H9 (cell line): ENCODE results near the gene C3orf20. TPM values are rescaled to one million over a fixed set of nuclear protein-coding genes. Genes with fewer than 3 reads are reported as not detected.
"Not testable (repeated sequence)": the region's sequence is repeated elsewhere in the genome, so short reads cannot be mapped to it uniquely, and the experiment has no call there.

Experiments used
- DNase-seq: peaks from one replicate; pipeline ENCODE4 v3.0.0-alpha.2; 2017
- H2AFZ ChIP-seq: one replicate; pipeline ENCODE4 v1.6.1; 2013; ENCODE audit warnings: mild to moderate bottlenecking, low read length, control low read depth, moderate library complexity
- H2AK5ac ChIP-seq: 2 replicates; pipeline ENCODE4 v1.6.1; 2013; ENCODE audit warnings: low read length, control low read depth, mixed read lengths; ENCODE audit not compliant: insufficient read length
- H2BK120ac ChIP-seq: one replicate; pipeline ENCODE4 v1.6.1; 2013; ENCODE audit warnings: low read depth, mild to moderate bottlenecking, low read length, control low read depth, inconsistent platforms; ENCODE audit not compliant: poor library complexity, severe bottlenecking
- H2BK12ac ChIP-seq: 2 replicates; pipeline ENCODE4 v1.6.1; 2013; ENCODE audit warnings: low read length, control low read depth, mixed read lengths, low read depth; ENCODE audit not compliant: insufficient read length
- H2BK15ac ChIP-seq: 2 replicates; pipeline ENCODE4 v1.6.1; 2013; ENCODE audit warnings: low read depth, low read length, control low read depth
- H2BK20ac ChIP-seq: one replicate; pipeline ENCODE4 v1.6.1; 2013; ENCODE audit warnings: low read depth, mild to moderate bottlenecking, low read length, control low read depth, inconsistent platforms; ENCODE audit not compliant: poor library complexity, severe bottlenecking
- H2BK5ac ChIP-seq: 2 replicates; pipeline ENCODE4 v1.6.1; 2013; ENCODE audit warnings: low read length, control low read depth, mixed read lengths; ENCODE audit not compliant: insufficient read length
- H3K14ac ChIP-seq: 2 replicates; pipeline ENCODE4 v1.6.1; 2013; ENCODE audit warnings: low read length, control low read depth; ENCODE audit not compliant: insufficient read depth
- H3K18ac ChIP-seq: 2 replicates; pipeline ENCODE4 v1.6.1; 2013; ENCODE audit warnings: low read depth, mild to moderate bottlenecking, mixed read lengths, low read length, control low read depth; ENCODE audit not compliant: insufficient read length
- H3K23ac ChIP-seq: 2 replicates; pipeline ENCODE4 v1.6.1; 2013; ENCODE audit warnings: low read length, control low read depth, mixed read lengths, low read depth; ENCODE audit not compliant: insufficient read length
- H3K23me2 ChIP-seq: 2 replicates; pipeline ENCODE4 v1.6.1; 2013; ENCODE audit warnings: low read depth, mild to moderate bottlenecking, mixed read lengths, low read length, control low read depth; ENCODE audit not compliant: insufficient read length, poor library complexity, severe bottlenecking
- H3K27ac ChIP-seq: 2 replicates; pipeline ENCODE4 v1.5.1; 2013; ENCODE audit warnings: low read length, control low read depth, mixed read lengths, low read depth; ENCODE audit not compliant: insufficient read length
- H3K27me3 ChIP-seq: 2 replicates; pipeline ENCODE4 v1.6.1; 2013; ENCODE audit warnings: low read length, control low read depth, inconsistent platforms; ENCODE audit not compliant: insufficient read depth
- H3K4ac ChIP-seq: 2 replicates; pipeline ENCODE4 v1.6.1; 2013; ENCODE audit warnings: low read depth, mild to moderate bottlenecking, control low read depth, inconsistent platforms, low read length, moderate library complexity
- H3K4me1 ChIP-seq: 2 replicates; pipeline ENCODE4 v1.6.1; 2013; ENCODE audit warnings: low read length, control low read depth, inconsistent platforms; ENCODE audit not compliant: insufficient read depth
- H3K4me2 ChIP-seq: 2 replicates; pipeline ENCODE4 v1.6.1; 2013; ENCODE audit warnings: low read length, control low read depth, mixed read lengths; ENCODE audit not compliant: insufficient read length, insufficient read depth
- H3K56ac ChIP-seq: 2 replicates; pipeline ENCODE4 v1.6.1; 2013; ENCODE audit warnings: low read depth, mild to moderate bottlenecking, mixed read lengths, low read length, control low read depth; ENCODE audit not compliant: insufficient read length
- H3K79me1 ChIP-seq: 2 replicates; pipeline ENCODE4 v1.6.1; 2013; ENCODE audit warnings: low read depth, mild to moderate bottlenecking, moderate library complexity, low read length, control low read depth, inconsistent platforms; ENCODE audit not compliant: insufficient read depth, poor library complexity, severe bottlenecking
- H3K79me2 ChIP-seq: 2 replicates; pipeline ENCODE4 v1.6.1; 2013; ENCODE audit warnings: low read length, control low read depth, inconsistent platforms; ENCODE audit not compliant: insufficient read depth
- H3K9ac ChIP-seq: 2 replicates; pipeline ENCODE4 v1.6.1; 2013; ENCODE audit warnings: low read length, control low read depth, mixed read lengths; ENCODE audit not compliant: insufficient read length; ENCODE audit errors: extremely low read depth
- H3K9me3 ChIP-seq: one replicate; pipeline ENCODE4 v1.6.1; 2013; ENCODE audit warnings: low read depth, low read length, inconsistent platforms; ENCODE audit not compliant: control insufficient read depth
- H3T11ph ChIP-seq: one replicate; pipeline ENCODE4 v1.6.1; 2013; ENCODE audit warnings: mild to moderate bottlenecking, low read length, control low read depth, inconsistent platforms
- H4K20me1 ChIP-seq: one replicate; pipeline ENCODE4 v1.6.1; 2013; ENCODE audit not compliant: control insufficient read depth, insufficient read length, insufficient read depth
- H4K5ac ChIP-seq: 2 replicates; pipeline ENCODE4 v1.6.1; 2013; ENCODE audit warnings: low read depth, mild to moderate bottlenecking, mixed read lengths, low read length, control low read depth; ENCODE audit not compliant: insufficient read length
- H4K8ac ChIP-seq: replicated peaks from 2 replicates; pipeline ENCODE4 v1.6.1; 2013; ENCODE audit warnings: low read length, control low read depth, mixed read lengths, low read depth; ENCODE audit not compliant: insufficient read length
- H4K91ac ChIP-seq: 2 replicates; pipeline ENCODE4 v1.6.1; 2013; ENCODE audit warnings: low read depth, mild to moderate bottlenecking, moderate library complexity, mixed read lengths, low read length, control low read depth; ENCODE audit not compliant: insufficient read length
- H3K27ac Mint-ChIP-seq, 3 experiments: 2 replicates in 2 of 3; 3 replicates in 1 of 3; pipeline ENCODE4 v1.8.0; 2020 to 2021; ENCODE audit warnings: mixed read lengths in 3 of 3, mild to moderate bottlenecking in 1 of 3, moderate library complexity in 1 of 3
- H3K27me3 Mint-ChIP-seq: 2 replicates; pipeline ENCODE4 v1.8.0; 2021; ENCODE audit warnings: low read depth, mild to moderate bottlenecking, moderate library complexity, mixed read lengths
- H3K36me3 Mint-ChIP-seq, 3 experiments: 2 replicates in 2 of 3; 3 replicates in 1 of 3; pipeline ENCODE4 v1.8.0; 2020 to 2021; ENCODE audit warnings: low read depth in 3 of 3, mixed read lengths in 3 of 3; ENCODE audit not compliant: insufficient read depth in 1 of 3
- H3K4me1 Mint-ChIP-seq, 2 experiments: 2 replicates each; pipeline ENCODE4 v1.8.0; 2020; ENCODE audit warnings: mixed read lengths in 2 of 2
- H3K4me3 Mint-ChIP-seq, 2 experiments: 2 replicates in 1 of 2; 3 replicates in 1 of 2; pipeline ENCODE4 v1.8.0; 2020 to 2021; ENCODE audit warnings: mild to moderate bottlenecking in 2 of 2, mixed read lengths in 2 of 2, moderate library complexity in 1 of 2
- H3K9me3 Mint-ChIP-seq, 2 experiments: 2 replicates in 1 of 2; 3 replicates in 1 of 2; pipeline ENCODE4 v1.8.0; 2020; ENCODE audit warnings: mild to moderate bottlenecking in 2 of 2, mixed read lengths in 2 of 2, moderate library complexity in 1 of 2
- WGBS: extraction: QIAGEN DNeasy Blood & Tissue Kit; methylation state at CpG from one replicate; pipeline ENCODE4 v1.1.7; 2013; ENCODE audit warnings: missing lambda C conversion rate, low lambda C conversion rate, mixed read lengths; ENCODE audit not compliant: insufficient read length; ENCODE audit errors: extremely low coverage; 5-methylcytosine and 5-hydroxymethylcytosine counted together
- total RNA-seq: library from RNA; stranded (reverse); gene quantifications from 2 replicates; pipeline ENCODE4 v1.2.1, GENCODE V29; 2021
- TF ChIP-seq, protein P1 (sequence below): fragments of 200-600 bp; sonication (generic); conservative IDR thresholded peaks from 3 replicates; pipeline ENCODE4 v1.8.0; 2021; ENCODE audit warnings: antibody characterized with exemption, mild to moderate bottlenecking

Gene C3orf20
- total RNA-seq, 1 experiment from 2014 or later: not detected

DNA sequence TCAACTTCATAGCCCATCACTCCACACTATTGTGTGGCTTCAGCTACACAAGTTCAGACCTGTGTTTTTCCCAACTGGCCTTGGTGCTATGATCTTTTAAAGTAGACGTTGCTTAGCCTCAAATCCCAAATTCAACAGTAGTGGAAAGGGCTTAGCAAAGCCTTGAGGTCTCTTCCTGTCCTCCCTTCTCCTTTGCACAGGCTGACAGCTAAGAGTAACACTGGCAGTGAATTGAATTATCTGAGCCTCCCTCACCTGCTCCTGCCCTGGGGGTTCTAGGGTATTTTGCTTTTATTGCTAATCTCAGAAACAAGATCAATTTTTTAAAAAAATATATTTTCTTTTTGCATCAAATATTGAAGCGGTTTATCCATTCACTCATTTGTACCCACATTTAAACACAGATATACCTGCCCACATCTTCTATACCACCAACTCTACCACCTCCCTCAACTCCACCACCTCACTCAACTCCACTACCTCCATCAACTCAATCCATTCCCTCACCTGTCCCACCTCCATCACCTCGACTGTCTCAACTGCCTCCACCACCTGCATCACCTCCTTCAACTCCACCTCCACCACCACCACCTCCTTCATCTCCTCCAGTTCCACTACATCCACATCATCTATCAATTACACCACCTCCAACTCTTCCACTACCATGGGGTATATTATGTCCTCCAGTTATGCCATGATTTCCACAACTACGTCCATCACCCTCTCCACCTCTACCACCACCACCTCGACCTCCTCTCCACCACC is 133.7 kb downstream of the C3orf20 start:
- Histone ChIP-seq H2AFZ (no peak overlapping the region), H3K4me1 (no peaks in the 10 kb centered on the region; the same call in 1 of the 2 replicates), H2BK20ac (no peak overlapping the region), H3K9ac (no peak overlapping the region), H3K27me3 (peaks cover 9% of the 10 kb centered on the region; the same call in 1 of the 2 replicates), H2BK15ac (no peak overlapping the region), H3K4me2 (no peak overlapping the region), H3K4ac (no peak overlapping the region), H3K23me2 (peaks cover 12% of the 10 kb centered on the region), H3K18ac (no peak overlapping the region), H3K27ac (no peak overlapping the region), H3K23ac (no peak overlapping the region), H3K9me3 (no peaks in the 10 kb centered on the region), H4K20me1 (no peaks in the 10 kb centered on the region), H2BK120ac (no peak overlapping the region), H4K5ac (no peak overlapping the region), H3K79me1 (no peaks in the 10 kb centered on the region), H3T11ph (no peak overlapping the region), H3K79me2 (no peaks in the 10 kb centered on the region), H4K91ac (no peak overlapping the region), H2BK12ac (no peak overlapping the region), H3K14ac (no peak overlapping the region), H2BK5ac (no peak overlapping the region), H3K56ac (no peak overlapping the region), H2AK5ac (no peak overlapping the region), H4K8ac (no peak overlapping the region)
- no peak for DNase-seq
- H3K9me3 Mint-ChIP-seq: no peaks in the 10 kb centered on the region; a peak in 1 of 5 replicates
- H3K27ac Mint-ChIP-seq: no peak overlapping the region
- no peaks in the 10 kb centered on the region for H3K36me3 Mint-ChIP-seq
- peaks cover 16 to 31% of the 10 kb centered on the region in 2 experiments for H3K4me1 Mint-ChIP-seq
- H3K27me3 Mint-ChIP-seq: peaks cover 81% of the 10 kb centered on the region
- TF ChIP-seq, protein P1, sequence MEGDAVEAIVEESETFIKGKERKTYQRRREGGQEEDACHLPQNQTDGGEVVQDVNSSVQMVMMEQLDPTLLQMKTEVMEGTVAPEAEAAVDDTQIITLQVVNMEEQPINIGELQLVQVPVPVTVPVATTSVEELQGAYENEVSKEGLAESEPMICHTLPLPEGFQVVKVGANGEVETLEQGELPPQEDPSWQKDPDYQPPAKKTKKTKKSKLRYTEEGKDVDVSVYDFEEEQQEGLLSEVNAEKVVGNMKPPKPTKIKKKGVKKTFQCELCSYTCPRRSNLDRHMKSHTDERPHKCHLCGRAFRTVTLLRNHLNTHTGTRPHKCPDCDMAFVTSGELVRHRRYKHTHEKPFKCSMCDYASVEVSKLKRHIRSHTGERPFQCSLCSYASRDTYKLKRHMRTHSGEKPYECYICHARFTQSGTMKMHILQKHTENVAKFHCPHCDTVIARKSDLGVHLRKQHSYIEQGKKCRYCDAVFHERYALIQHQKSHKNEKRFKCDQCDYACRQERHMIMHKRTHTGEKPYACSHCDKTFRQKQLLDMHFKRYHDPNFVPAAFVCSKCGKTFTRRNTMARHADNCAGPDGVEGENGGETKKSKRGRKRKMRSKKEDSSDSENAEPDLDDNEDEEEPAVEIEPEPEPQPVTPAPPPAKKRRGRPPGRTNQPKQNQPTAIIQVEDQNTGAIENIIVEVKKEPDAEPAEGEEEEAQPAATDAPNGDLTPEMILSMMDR: no peak
- peak overlapping the region in 1 of 2 experiments; percentile 7; a peak in 1 of 5 replicates for H3K4me3 Mint-ChIP-seq
- 100% methylated on average over 2 of the region's 5 CpGs for WGBS

DNA sequence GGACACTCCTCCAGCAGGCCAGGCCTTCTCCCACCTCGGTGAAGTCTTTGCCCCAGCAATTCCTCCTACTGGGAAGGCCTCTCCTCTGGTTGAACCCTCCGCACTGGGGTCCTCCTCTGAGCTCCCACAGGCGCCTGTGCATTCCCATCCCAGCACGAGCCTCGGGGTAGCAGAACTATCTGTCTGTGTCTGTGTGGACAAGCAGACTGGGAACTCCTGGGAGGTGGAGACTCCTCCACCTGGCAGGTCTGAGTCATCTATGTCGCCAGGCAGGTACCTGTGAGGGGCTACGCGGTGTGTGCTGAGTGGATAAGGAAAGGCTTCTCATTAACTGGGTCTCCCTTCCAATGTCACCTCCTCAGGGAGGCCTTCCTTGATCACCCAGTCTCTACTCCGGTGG is 134.7 kb downstream of the C3orf20 start:
- Histone ChIP-seq H3K23me2 (peaks cover 12% of the 10 kb centered on the region), H3K4me2 (peak overlapping the region; percentile 64)
- DNase-seq: peak; percentile 61
- not testable (repeated sequence) for H2BK20ac ChIP-seq, H4K8ac ChIP-seq, H3K36me3 Mint-ChIP-seq, H4K91ac ChIP-seq, H3K4me1 ChIP-seq, H3K9ac ChIP-seq, H2BK12ac ChIP-seq, H3K27me3 ChIP-seq, H3K23ac ChIP-seq, H2AK5ac ChIP-seq, H3T11ph ChIP-seq, H3K9me3 Mint-ChIP-seq, H3K56ac ChIP-seq, H2BK120ac ChIP-seq, H2BK15ac ChIP-seq, H3K9me3 ChIP-seq, H3K79me1 ChIP-seq, H4K20me1 ChIP-seq, H3K14ac ChIP-seq, H3K18ac ChIP-seq, H4K5ac ChIP-seq, H2AFZ ChIP-seq, H3K27ac ChIP-seq, H3K79me2 ChIP-seq, H3K4ac ChIP-seq, H2BK5ac ChIP-seq, H3K27ac Mint-ChIP-seq
- H3K4me3 Mint-ChIP-seq: peak overlapping the region; percentile 70 to 83
- WGBS: no CpG with 5 or more reads among the region's 9 CpGs
- H3K27me3 Mint-ChIP-seq: peaks cover 86% of the 10 kb centered on the region
- peaks cover 24 to 33% of the 10 kb centered on the region in 2 experiments for H3K4me1 Mint-ChIP-seq
